Activated CD4-positive, alpha-beta T cell treated with anti-CD3 and anti-CD28 coated beads for 4 hours (primary cell): Measurements from ENCODE around the gene SPRR2F.
"Not testable (repeated sequence)": the region's sequence is repeated elsewhere in the genome, so short reads cannot be mapped to it uniquely, and the experiment has no call there.

ENCODE experiments used
- DNase-seq, 2 donors: peaks; one replicate each; pipeline ENCODE4 v3.0.0-alpha.2; 2020

SPRR2F gene

GRCh38 chr1:153113416-153113815 lies at the start of gene SPRR2F:
SPRR2F (minus strand) TSS chr1:153113516; CDS start chr1:153112733, 783 bp downstream.
- no peak for DNase-seq

- no peak for DNase-seq
Observed at GRCh38 chr1:153155541-153155940, 42.2 kb upstream of the SPRR2F start.

- DNase-seq, result no peak
Observed at GRCh38 chr1:153152481-153152880, 39.2 kb upstream of the SPRR2F start.

- no peak for DNase-seq
Observed at GRCh38 chr1:153150846-153151245, 37.5 kb upstream of the SPRR2F start, which contains the start of gene SPRR2G. SPRR2G (minus strand) TSS chr1:153150890; CDS start chr1:153150110, 780 bp downstream.

- DNase-seq, result no peak
Observed at GRCh38 chr1:153141377-153141776, 28.1 kb upstream of the SPRR2F start.

- DNase-seq, result no peak
Observed at GRCh38 chr1:153140484-153140883, 27.2 kb upstream of the SPRR2F start.

- DNase-seq, result no peak
Observed at GRCh38 chr1:153133743-153134142, 20.4 kb upstream of the SPRR2F start.

- no peak for DNase-seq
Observed at GRCh38 chr1:153133267-153133666, 20.0 kb upstream of the SPRR2F start.

GRCh38 chr1:153128688-153129087 lies 15.4 kb upstream of the SPRR2F start:
- DNase-seq, result not testable (repeated sequence)

- DNase-seq, result no peak
Observed at GRCh38 chr1:153127296-153127695, 14.0 kb upstream of the SPRR2F start.

- DNase-seq, result no peak
Observed at GRCh38 chr1:153125536-153125935, 12.2 kb upstream of the SPRR2F start.

GRCh38 chr1:153123793-153124192 lies 10.5 kb upstream of the SPRR2F start:
- not testable (repeated sequence) for DNase-seq

GRCh38 chr1:153122831-153123421 lies 9.6 kb upstream of the SPRR2F start:
- no peak for DNase-seq

GRCh38 chr1:153120945-153121344 lies 7.6 kb upstream of the SPRR2F start:
- no peak for DNase-seq

- no peak for DNase-seq
Observed at GRCh38 chr1:153119491-153119971, 6.2 kb upstream of the SPRR2F start.

GRCh38 chr1:153115264-153115663 lies 1.9 kb upstream of the SPRR2F start:
- not testable (repeated sequence) for DNase-seq

GRCh38 chr1:153112454-153112853 lies 862 bp downstream of the SPRR2F start:
- DNase-seq, result not testable (repeated sequence)

- DNase-seq, result no peak
Observed at GRCh38 chr1:153100245-153100644, 13.1 kb downstream of the SPRR2F start.

GRCh38 chr1:153099461-153100045 lies 13.8 kb downstream of the SPRR2F start:
- DNase-seq, result no peak

GRCh38 chr1:153095764-153096163 lies 17.6 kb downstream of the SPRR2F start:
- DNase-seq, result no peak

GRCh38 chr1:153094426-153094825 lies 18.9 kb downstream of the SPRR2F start, which contains the start of gene SPRR2E:
SPRR2E (minus strand) TSS chr1:153094526; CDS start chr1:153093751, 775 bp downstream.
- no peak for DNase-seq

GRCh38 chr1:153087652-153088051 lies 25.7 kb downstream of the SPRR2F start:
- no peak for DNase-seq

GRCh38 chr1:153081736-153082135 lies 31.6 kb downstream of the SPRR2F start:
- no peak for DNase-seq
